NCI-H2227 (cell line): ENCODE data around the gene LDLRAD4.

Experiments used
- DNase-seq: peaks from one replicate; lab custom pipeline; 2025; ENCODE audit not compliant: unreplicated experiment; lab: John Stamatoyannopoulos, UW

Gene LDLRAD4

DNA sequence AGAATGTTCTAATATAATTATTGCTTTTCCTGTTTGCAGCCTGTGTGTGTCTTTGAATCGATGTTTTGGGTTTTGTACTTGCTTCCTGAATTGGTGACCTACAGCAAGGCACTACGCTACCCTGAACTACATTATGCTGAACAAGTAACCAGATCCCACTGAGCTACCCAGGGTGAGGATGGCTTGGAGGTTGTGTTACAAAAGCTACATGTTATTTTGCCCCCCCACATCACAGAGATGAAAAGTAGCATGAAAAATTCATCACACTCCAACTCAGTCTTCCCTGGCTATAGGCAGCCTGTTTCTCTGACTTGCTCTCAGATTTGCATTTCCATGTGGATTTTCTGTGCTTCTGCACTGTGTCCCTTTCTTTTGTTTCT, 162.1 kb downstream of the LDLRAD4 start:
- no peak for DNase-seq

DNA sequence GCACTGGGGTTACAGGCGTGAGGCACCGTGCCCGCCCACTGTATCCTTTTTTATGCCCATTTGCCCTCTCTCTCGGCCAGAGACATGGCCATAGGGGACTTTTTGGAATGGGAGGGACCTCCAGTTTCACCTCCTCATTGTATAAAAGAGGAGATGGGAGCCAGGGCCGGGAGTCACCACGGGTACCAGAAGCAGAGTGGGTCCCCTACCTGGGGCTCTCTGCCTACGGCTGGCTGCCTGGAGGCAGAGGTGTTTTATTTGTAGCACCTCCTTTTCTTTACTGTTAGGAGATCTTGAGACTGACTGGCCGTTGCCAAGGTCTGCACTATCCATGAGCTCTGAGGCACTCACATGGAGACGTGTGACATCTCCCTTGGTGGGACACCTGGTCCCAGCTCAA, 162.8 kb downstream of the LDLRAD4 start:
- DNase-seq: no peak

DNA sequence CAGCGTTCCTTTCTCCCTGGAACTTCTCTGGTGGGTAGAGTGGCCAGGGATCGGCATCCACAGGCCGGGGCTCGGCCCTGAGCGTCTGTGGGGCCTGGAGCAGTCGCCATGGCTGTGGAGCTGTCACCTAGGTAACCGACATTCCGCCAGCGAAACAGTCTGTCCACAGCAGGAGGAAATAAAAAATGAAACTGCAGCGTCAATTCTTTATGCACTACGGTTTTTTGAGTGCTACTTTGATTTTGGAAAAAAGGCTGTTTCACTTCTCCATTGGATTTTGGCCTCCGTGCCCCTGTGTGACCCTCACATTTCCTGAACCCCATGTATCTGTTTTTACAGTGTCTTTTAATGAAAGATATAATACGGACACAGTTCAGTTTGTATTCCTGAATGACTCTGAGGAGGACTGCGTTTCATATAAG, 163.4 kb downstream of the LDLRAD4 start:
- DNase-seq: peak; percentile 51

DNA sequence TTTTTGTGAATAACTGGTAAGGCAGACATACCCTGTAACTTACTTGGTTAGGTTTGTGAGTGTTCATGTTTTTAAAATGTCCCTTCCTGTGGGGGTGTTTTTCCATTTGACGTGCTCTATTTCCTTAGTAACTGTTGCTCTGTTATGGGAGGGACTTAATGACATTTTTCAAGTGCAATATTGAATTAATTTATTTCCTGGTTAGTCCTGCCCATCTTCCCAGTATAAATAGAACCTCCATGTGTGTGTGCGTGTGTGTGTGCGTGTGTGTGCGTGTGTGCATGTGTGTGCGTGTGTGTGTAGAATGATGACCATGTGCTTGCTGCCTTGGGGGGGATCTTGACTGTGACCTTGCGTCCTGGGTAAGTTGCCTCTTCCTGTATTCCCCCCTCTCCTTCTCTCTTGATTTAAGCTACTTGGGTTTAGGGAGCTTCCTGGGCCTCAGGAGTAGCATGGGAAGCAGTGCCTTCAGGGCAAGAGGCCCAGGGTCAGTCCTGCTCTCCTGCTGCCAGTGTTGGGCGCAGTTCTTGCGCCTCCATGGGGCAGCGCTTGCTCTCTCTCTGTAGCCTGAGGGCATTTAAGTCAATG, 163.9 kb downstream of the LDLRAD4 start:
- DNase-seq: peak; percentile 34

DNA sequence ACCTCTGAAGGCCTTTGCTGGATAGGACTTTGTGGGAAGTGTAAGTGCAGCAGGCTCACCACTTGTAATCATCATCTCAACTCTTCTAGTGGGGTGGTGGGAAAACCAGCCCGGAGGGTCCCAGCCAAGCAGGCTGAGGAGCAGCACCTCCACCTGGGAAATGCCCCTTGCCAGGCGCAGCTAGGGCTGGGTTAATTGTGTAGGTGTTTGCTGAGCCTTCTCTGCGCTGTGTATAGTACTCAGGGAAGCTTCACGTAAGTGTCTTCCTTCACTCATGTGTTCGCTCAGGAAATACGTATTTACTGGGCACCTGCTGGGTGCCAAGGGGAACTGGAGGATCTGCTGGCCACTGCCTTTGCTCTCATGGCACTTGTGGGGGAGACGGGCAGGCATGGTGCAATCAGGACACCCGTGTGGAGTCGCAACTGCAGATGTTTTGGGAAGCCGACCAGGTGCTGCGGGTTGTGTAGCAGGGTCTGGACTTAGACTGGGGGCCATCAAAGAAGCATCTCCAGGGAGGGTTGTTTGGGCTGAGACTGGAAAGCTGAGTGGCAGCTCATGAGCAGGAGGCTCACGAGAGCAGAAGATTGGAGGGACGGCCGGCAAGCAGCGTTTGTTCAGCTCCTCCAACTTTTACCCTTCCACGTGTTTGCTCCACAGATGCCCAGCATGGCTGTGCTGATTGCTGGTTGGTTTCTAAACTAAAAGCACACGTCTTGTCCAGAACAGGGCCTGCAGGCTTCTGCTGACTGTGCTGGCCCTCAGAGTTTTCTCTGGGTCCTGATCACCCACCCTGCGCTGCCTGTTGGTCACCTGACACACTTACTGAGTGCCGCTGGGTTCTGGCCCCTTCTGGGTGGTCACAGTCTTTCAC, 164.6 kb downstream of the LDLRAD4 start:
- DNase-seq: no peak

DNA sequence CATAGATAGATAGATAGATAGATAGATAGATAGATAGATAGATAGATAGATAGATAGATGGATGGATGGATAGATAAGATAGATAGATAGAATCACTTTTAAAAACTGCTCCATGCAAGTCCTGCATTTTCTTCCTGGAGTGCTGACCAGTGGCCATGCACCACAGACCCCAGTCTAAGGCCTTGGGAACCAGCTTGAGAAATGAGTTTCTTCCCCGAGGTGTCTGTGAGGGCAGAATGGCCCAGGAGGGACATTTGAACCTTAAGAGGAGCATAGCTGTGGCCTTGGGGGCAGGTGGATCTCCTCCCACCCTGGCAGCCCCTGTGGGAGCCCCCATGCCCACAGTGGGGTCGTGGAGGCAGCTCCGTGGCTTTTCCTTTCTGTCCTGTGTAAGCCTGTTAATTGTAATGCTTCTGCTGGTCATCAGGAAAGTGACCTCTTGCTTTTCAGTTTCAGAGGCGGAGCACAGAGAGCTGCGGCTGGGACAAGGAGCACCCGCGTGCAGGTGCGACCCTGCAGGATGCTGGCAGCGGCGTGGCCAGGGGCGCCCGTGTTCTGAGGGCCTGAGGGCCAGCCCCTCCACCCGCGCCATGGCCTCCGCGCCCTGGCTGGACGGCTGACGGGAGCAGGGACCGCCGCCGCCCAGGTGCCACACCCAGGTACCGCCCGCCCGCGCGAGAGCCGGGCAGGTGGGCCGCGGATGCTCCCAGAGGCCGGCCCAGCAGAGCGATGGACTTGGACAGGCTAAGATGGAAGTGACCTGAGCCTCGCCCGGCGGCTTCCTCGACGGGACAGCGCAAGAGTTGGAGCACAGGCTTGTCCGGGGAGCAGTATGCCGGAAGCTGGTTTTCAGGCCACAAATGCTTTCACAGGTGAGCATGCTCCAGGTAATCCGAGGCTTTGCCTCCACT, 168.6 kb downstream of the LDLRAD4 start:
- DNase-seq: no peak

DNA sequence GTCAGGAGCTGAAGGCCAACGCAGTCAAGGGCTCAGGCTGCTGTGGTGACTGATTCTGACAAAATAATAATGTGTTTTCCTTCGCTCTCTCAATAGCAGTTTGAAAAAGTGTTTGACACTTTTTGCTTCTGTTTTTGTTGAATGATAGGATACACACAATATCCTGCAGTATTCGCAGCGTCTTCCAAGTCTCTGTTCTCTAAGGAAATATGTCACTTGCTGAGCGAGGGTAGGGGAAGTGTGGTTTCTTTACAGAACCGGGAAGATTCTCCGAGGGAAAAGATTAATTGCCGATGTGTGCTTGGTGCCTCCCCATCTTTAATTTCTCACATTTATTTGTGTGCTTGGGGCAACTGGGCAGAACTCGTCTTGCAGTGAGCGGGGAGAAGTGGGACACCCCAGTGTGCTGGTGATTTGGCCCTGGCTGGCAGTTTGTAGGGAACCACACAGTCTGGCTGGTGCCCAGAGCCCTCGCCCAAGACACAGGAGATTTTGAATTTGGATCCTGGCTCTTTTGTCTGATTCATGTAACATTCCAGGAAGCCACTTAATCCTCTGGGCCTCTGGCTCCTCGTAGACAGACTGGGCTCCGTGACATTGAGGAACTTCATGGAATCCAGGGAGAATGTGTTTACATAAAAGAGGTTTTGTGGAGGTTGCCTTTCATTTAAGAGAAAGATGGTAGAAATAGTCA, 169.4 kb downstream of the LDLRAD4 start:
- DNase-seq: no peak

DNA sequence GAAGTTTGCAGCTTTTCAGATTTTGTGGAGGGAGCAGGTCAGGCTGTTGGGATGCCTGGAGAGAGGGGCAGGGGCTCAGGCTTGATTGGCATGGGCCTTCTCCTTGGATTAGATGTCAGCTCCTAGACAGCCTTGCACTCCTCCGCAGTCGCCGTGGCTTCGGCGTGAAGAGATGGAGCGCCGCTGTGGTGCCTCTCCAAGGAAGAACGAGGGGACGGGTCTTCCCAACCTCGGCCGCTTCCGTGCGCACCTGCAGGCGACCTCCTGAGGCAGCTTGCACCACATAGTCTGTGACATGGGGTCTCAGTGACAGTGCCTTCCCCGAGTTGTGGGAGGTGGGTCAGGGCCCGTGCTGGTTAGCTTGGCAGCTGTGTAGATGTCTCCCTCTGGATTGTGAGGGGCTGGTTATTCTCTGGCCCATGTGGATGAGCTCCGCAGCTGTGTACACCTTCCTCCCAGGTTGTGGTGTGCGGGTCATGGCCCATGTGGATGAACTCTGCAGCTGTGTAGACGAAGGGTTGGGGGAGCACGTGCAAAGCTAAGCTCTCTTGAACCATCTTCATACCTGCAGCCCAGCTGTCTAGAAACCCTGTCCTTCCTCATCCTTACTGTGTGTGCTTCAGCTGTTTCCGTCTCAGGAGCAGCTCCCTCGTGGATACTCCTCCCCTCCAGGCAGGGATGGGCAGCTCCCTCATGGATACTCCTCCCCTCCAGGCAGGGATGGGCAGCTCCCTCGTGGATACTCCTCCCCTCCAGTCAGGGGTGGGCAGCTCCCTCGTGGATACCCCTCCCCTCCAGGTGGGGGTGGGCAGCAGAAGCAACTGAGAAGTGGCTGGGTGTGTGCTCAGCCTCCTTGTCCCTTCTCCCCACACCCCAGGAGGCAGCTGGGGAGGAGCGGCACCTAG, 170.3 kb downstream of the LDLRAD4 start:
- DNase-seq: no peak

DNA sequence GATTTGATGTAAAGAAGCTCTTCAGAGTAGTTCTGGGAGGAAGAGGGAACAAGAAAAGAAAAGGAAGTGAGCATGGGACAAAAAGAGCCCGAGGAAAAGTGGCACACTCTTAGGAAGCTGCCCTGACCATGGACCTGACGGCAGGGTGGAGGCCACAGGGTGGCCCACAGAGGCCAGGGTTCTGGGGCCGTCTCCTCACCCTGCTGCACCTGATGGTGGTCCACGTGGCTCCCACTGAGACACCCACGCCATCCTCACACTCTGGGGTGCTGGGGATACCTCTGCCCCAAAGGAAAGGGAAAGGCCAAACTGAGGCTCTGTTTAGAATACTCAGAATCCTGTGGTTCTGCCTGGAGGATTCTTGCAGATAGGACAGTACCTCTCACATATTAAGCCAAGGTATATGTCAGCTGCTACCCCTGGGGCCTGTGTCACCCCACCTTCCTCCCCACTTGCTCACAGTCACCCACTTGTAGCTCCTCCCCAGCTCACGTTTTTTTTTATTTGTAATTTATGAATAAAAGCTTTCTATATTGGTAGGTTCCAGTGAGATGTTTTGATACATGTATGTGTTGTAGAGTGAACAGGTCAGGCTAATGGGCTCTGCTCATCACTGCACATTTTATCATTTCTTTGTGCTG, 171.1 kb downstream of the LDLRAD4 start:
- no peak for DNase-seq

DNA sequence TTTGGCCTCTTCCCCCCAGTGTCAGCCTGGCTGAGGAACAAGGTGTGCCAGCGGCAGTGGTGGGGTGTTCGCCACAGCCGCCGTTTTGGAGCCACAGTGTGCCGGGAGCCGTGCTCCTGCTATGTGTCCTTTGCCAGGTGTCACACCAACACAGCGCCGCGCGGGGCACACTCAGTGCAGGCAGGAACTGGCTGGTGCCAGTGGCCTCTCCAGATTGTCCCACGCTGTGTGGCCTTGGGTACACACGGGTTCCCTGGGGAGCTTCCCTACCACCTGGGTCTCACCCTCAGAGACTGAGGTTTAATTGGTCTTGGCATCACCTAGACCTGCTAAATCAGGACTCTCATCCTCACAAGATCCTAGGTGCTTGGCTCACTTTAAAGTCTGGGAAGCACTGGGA, 171.6 kb downstream of the LDLRAD4 start:
- no peak for DNase-seq

DNA sequence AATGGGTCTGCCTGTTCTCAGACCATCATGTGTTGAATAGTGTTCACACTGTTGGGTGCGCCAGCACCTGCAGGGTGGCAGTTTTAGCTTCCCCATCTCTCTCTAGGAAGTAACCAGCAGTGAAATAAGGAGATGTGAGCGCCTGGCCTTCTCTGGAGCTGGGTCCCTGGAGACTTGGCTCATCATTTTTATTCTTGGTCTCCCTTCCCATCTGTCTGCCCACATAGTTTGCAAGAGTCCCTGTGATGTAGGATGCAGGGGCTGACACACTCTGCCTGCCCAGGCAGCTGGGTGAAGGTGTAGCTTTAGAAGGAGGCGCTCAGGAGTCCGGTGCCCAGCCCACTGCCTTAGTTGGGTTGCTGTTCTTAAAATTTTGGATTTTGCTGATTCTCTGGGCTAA, 172.2 kb downstream of the LDLRAD4 start:
- no peak for DNase-seq

DNA sequence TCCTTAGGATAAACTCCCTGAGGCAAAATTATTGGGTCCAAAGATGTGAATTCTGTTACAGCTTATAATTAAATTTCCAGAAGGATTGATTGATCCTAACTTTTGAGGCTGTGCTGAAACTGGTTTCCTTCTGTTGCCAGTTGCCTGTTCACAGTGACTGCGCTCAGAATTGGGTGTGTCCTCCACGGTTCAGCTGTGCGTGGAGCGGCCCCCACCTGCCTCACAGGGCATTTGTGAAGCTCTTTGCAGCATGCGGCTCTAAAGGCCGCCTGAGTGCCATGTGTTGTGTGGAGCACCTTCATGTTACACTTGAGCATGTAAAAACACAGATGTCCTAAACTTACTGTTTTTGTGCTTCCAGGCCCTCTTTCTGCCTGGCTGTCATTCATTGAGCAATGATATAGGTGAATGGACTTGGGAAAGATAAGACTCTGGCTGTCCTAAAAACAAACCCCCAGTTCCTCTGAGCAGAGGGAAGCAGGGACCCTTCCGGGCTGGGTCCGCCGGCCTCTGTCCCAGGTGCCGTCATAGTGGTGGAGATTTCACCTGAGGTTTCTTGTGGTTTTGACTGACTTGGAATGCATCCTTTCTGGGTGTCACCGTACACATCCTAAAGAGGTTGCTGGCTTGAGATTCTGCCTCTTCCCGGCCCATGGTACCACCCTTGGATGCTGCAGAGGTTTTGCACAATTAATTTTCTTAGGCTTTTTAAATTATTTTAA, 173.6 kb downstream of the LDLRAD4 start:
- DNase-seq: no peak

DNA sequence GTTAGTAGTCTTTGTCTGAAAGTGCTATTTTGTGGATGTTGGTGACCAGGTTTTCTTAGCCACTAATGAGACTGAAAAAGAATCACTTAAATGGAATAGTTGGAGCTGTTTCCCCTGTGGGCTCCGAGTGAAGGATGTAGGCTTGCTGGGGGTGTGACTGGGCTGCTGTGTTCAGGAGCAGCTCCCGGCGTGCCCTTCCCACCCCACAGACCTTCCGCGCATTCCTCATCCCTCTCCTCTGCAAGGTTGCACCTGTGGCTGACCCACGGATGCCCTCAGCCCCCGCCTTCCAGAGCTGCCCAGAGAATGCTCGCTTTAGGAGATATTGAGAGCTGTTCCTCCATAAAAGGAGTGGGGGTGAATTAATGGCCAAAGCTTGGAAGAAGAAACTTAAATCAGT, 174.3 kb downstream of the LDLRAD4 start:
- no peak for DNase-seq

DNA sequence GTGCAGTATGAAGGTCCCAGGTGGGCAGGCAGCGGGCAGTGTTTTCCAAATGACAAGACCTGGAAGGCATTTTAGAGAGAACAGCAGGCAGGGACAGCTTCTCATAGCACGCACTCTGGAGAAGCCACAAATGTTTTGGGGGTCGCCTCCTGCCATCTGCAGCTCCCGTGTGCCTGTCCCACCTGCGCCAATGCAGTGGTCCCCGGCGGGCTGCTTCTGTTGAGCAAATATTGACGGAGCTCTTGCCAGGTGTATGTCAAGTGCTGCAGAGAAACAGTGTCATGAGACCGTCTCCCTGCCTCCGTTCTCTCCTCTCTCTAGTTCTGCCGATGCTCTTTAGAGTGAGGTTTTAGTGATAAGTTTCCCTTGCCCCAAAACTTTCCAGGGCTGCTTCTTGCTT, 174.8 kb downstream of the LDLRAD4 start:
- DNase-seq: no peak

DNA sequence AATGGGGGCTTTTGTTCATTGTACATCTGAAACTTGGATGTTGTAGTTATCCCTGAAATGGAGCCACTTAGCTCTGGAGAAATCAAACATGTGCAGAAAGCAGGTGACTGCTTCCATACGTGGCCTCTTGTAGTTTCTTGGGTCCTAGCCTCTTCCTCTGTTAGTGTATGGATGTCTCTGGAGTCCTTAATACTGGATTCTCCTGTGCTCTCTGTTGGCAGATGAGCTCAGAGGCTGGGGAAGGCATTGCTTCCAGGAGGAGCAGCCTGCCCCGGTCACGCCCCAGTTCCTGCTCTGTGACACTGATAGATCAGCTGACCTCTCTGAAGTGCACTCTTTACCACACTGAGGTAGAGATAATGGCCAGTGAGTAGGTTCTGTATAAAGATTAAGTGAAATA, 176.2 kb downstream of the LDLRAD4 start:
- no peak for DNase-seq

DNA sequence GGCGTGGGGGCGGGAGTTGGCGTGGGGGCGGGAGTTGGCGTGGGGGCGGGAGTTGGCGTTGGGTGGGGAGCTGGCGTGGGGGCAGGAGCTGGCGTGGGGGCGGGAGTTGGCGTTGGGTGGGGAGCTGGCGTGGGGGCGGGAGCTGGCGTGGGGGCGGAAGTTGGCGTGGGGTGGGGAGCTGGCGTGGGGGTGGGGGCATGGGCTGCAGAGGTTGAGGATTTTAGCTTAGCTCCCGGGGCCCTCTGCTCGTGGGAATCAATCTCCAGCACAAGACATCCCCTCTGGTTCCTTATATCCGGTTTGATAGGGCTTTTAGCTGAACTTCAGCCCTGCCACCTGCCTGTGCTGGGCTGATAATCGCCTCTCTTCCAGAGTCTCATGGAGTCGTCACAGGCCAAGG, 177.0 kb downstream of the LDLRAD4 start:
- no peak for DNase-seq

DNA sequence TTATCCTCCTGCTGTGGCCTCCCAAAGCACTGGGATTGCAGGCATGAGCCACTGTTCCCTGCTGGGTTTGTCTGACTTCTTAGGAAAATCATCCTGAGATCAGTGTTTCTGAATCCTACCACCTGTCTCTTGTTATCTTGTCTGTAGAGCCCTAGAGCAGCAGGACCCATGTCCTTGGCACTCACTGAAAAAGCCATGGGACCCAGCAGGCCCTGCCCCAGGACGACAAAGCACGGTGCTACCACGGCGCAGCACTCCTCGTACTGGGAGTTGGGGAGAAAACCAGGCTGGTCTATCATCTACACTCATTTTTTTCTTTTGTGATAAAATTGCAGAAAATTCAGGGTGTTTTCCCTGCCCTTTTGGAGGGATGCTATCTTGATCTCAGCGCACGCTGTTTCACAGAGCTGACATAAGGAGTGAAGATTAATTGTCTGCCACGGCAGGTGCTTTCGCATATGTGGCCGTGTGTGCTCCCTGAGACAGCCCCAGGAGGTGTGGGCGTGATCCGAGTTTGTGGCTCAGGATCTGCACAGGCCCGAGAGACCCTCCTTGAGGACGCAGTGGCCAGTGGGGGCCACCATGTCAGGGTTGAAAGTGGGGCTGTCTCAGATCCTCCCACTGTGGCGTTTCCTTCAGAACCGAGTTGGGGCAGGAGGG, 179.1 kb downstream of the LDLRAD4 start:
- DNase-seq: no peak

DNA sequence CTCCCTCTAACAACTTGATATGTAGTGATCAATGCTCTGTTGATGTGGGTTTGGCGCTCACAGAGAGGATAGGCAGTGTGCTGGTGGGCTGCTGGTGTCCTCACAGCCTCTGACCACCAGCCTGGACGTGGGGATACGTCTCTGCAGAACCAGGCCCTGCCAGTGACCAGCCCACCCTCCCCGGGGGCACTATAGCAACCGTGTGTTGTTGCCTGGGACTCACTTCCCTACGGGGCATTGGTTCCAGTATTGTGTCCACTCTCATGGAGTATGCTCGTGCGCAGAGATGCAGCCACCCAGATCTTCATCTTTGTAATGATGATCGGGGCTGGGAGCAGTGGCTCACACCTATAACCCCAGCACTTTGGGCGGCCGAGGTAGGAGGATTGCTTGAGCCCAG, 180.1 kb downstream of the LDLRAD4 start:
- no peak for DNase-seq
